HG03575 (cell line): ENCODE results near the gene FDX2.
A peak's percentile ranks its signal among the peaks of the same experiment; 100 is the strongest.

Experiments
- ATAC-seq: cut with Tn5 transposase; IDR thresholded peaks from one replicate; pipeline ENCODE4 v1.9.1; 2021; ENCODE audit not compliant: unreplicated experiment, insufficient number of reproducible peaks, low FRiP score; ENCODE audit errors: extremely low read depth

FDX2 gene

GRCh38 chr19:10333758-10334587, 18.2 kb upstream of the FDX2 start:
- no peak for ATAC-seq

GRCh38 chr19:10332965-10333757, 17.3 kb upstream of the FDX2 start, which contains the start of gene RAVER1:
TSS of gene RAVER1 (minus strand) at chr19:10333529. CDS start at chr19:10333507, 22 bp downstream.
- ATAC-seq: peak; percentile 58

DNA sequence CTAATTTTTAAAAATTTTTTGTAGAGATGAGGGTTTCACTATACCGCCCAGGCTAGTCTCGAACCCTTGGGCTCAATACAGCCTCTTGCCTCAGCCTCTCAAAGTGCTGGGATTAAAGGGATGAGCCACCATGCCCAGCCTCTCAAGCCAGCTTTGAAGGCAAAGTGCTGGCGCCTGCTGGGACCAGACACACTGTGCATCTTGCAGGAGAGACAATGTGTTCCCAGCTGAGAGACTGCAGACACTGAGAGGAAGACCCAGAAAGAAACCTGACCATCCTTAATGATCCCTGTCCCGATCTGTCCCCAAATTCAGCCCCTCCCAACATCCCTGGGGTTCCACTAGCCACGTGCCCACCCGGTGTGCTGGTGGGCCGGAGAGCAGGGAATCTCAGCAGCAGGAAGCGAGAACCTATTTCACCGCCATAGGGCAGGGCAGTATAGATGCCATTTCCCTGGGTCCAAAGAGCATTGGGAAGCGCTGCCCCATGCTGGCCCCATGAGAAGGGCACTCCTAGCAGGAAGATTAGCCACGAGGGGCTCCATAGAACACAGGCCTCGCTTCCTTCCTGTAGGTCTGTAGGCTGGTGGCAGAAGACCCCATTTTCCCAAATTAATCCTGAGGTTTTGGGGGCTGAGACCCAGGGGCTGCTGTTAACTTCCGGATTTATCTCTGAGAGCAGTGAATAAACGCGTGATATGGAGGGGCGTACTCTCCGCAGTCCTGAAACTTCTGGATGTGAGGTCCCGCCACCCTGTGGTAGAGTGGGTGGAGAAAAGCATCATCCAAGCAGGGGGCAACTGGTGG, 16.5 kb upstream of the FDX2 start:
- ATAC-seq: no peak

GRCh38 chr19:10329555-10329954, 13.7 kb upstream of the FDX2 start:
- no peak for ATAC-seq

- no peak for ATAC-seq
Observed at GRCh38 chr19:10328558-10329429, 13.0 kb upstream of the FDX2 start.

DNA sequence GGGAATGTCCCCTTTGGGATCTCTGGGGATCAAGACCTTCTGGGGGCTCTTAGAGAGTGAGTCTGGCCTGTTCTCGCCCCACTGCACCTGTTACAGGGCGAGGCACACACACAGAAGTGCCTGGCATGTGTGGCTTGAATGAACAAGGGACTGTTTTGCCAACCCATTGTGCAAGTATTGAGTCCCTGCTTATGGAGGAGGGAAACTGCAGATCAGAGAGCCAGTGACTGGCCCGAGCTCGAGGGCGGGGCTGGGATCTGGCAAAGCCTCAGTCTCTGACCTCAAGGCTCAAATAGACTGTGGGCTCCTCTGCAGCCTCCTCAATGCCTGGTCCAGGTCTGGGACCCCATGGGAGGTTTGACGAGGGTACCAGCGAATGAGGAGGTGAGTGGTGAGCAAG, 12.0 kb upstream of the FDX2 start:
- no peak for ATAC-seq

- no peak for ATAC-seq
Observed at GRCh38 chr19:10325732-10326131, 9.9 kb upstream of the FDX2 start.

GRCh38 chr19:10321874-10322835, 6.3 kb upstream of the FDX2 start:
- no peak for ATAC-seq

DNA sequence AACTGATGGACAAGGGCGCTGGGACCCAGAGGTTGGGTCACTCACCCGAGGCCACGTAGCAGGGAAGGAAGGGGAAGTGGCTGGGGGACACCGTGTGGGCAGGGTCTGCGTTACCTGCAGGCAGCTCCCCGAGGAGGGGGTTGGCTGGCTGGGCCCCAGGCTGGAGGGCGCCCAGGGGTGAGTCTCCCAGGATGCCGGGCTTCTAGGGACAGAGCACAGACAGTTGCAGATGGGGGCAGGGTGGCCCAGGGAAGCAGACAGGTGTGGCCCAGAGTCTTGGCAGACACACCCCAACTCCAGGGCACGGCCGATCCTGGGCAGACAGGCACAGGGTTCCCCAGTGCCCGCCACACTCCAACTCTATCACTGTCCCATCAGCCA, 5.6 kb upstream of the FDX2 start:
- ATAC-seq: no peak

- ATAC-seq: no peak
Observed at GRCh38 chr19:10320602-10321416, 5.0 kb upstream of the FDX2 start.

GRCh38 chr19:10318807-10319682, 3.2 kb upstream of the FDX2 start:
- ATAC-seq: no peak

DNA sequence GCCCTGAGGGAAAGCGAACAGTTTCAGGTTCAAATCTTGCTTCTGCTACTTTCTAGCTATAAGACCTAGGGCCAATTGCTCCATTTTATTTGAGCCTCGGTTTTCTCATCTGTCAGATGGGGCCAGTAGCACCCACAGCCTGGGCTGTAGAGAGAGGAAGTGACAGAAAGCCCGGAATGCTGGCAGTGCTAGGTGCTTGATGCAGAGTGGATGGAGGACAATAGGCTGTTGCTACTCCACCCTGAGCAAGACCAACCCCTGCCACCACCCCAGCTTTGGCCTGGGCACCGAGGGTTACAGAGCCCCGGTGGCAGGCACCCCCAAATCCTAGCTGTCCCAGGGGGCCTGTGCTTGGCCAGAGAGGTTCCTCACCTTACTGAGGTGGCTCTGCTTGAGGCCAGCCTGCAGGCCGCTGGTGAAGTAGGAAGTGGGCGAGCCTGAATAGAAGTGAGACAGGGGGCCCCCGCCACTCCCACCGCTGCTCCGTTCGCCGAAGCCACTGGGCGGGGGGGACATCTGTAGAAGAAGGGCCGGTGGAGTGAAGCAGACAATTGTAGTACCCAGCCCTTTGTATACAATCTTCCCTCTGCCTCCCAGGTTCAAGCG, 2.1 kb upstream of the FDX2 start:
- ATAC-seq: no peak

DNA sequence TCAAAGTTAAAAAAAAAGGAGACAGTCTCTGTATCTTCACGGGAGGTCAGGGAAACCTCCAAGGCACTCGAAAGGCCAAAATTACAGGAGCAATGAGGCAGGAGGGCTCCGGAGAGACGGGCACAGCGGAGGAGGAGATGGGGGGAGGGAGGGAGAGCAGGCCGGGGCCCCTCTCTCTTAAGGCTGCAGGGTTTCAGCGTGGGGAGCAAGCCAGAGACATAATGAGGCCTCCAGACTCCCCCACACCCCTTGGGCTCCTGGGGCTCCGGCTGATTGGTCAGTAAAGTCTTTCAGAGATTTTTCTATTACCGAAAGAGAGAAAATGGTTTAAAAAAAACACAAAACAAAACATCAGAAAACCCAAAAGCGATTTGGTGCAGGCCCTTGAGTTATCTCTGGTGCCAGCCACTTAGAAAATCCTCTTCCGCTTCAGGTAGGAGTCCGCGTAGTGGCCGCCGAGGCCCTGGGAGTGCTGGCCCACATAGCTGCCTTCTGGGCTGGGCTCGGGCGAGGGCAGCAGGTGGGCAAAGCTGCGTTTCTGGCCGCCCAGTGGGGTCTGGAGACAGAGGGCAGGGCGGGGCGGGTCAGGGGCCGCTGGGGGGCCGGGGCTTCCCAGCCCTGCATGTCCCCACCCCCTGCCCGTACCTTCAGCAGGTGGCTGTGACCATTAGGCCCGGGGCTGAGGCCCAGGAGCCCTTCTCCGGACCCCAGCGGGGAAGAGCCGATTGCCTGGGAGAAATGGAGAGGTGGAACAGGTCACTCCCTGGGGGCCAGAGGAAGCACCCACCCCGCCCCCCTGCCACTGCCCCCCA, 1.4 kb upstream of the FDX2 start:
- ATAC-seq: no peak

DNA sequence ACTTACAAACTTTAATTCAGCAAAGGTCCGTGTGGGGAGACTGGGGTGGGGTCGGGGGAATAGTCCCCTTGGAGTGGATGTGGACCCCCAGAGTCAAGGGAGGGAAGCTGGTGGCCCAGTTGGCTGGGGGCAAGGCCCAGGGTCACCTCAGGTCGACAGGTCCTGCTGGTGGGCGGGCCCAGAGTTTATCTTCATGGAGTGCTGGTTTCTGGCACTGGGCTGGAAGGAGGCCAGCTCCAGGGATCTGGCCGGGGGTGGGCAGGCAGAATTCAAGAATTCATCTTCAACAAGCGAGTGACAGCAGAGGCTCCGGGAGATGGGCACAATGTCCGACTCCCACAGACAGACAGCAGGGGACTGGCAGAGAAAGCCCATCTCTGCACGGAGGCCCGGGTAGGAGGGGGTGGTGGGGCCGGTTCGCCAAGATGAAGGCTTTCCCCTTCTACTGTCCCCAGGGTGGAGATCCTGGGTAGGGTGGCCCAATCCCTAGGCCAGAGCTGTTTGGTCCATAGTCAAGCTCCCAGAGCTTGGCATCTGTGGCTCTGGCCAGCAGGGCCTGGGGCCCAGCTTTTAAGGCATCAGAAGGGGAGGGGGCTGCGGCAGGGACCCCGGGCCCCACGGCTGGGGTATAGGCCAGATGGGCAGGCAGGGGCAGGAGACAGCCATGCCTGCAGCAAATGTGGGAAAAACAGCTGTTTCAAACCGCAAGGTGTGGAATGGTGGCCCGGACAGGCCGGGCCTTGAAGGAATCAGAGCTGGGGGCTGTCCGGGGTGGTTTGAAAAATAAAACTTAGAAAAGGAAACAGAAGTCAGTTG, 622 bp upstream of the FDX2 start:
- ATAC-seq: no peak
